Effector memory CD8-positive, alpha-beta T cell (primary cell): ENCODE data around the gene NUP35.

Experiments used
- ATAC-seq: fragments of 150-1000 bp; cut with Tn5 transposase; replicated peaks from 2 replicates; pipeline ENCODE4 v1.10.0; 2021; ENCODE audit warnings: mild to moderate bottlenecking, moderate library complexity
- DNase-seq, 3 experiments: peaks; one replicate each; pipeline ENCODE4 v3.0.0; 2021
- H3K27ac Mint-ChIP-seq, 2 donors: one replicate each; pipeline ENCODE4 v1.8.0; 2022; ENCODE audit warnings: mild to moderate bottlenecking in 2 of 2, mixed read lengths in 2 of 2, moderate library complexity in 2 of 2
- H3K27me3 Mint-ChIP-seq, 2 donors: one replicate each; pipeline ENCODE4 v1.8.0; 2022; ENCODE audit warnings: mixed read lengths in 2 of 2
- H3K36me3 Mint-ChIP-seq: one replicate; pipeline ENCODE4 v1.8.0; 2022; ENCODE audit warnings: mild to moderate bottlenecking, moderate library complexity, mixed read lengths; ENCODE audit not compliant: insufficient read depth
- H3K4me1 Mint-ChIP-seq, 2 donors: one replicate each; pipeline ENCODE4 v1.8.0; 2022; ENCODE audit warnings: low read depth in 2 of 2, mixed read lengths in 2 of 2
- H3K4me3 Mint-ChIP-seq, 2 donors: one replicate each; pipeline ENCODE4 v1.8.0; 2022; ENCODE audit warnings: mild to moderate bottlenecking in 2 of 2, mixed read lengths in 2 of 2, moderate library complexity in 2 of 2
- H3K9me3 Mint-ChIP-seq, 2 donors: one replicate each; pipeline ENCODE4 v1.8.0; 2022; ENCODE audit warnings: mixed read lengths in 2 of 2

Gene NUP35

GRCh38 chr2:183195998-183196409, 71.8 kb downstream of the NUP35 start:
- ATAC-seq (no peak), DNase-seq (no peak)
- peaks cover 8% of the 10 kb centered on the region for H3K36me3 Mint-ChIP-seq
- H3K4me1 Mint-ChIP-seq, result no peaks in the 10 kb centered on the region
- no peaks in the 10 kb centered on the region for H3K27me3 Mint-ChIP-seq
- no peak overlapping the region for H3K27ac Mint-ChIP-seq
- no peak overlapping the region for H3K4me3 Mint-ChIP-seq
- H3K9me3 Mint-ChIP-seq, result no peaks in the 10 kb centered on the region

GRCh38 chr2:183204397-183204796, 80.2 kb downstream of the NUP35 start:
- Mint-ChIP-seq H3K36me3 (no peaks in the 10 kb centered on the region), H3K27ac (no peak overlapping the region), H3K4me3 (no peak overlapping the region), H3K4me1 (no peaks in the 10 kb centered on the region), H3K27me3 (no peaks in the 10 kb centered on the region), H3K9me3 (no peaks in the 10 kb centered on the region)
- DNase-seq, result no peak
- no peak for ATAC-seq

GRCh38 chr2:183207110-183207509, 82.9 kb downstream of the NUP35 start:
- no peaks in the 10 kb centered on the region for H3K9me3 Mint-ChIP-seq
- H3K27me3 Mint-ChIP-seq, result no peaks in the 10 kb centered on the region
- no peaks in the 10 kb centered on the region for H3K4me1 Mint-ChIP-seq
- H3K27ac Mint-ChIP-seq, result no peak overlapping the region
- DNase-seq (no peak), ATAC-seq (no peak)
- H3K36me3 Mint-ChIP-seq, result no peaks in the 10 kb centered on the region
- H3K4me3 Mint-ChIP-seq, result no peak overlapping the region

- Mint-ChIP-seq H3K27ac (no peak overlapping the region), H3K36me3 (no peaks in the 10 kb centered on the region), H3K4me3 (no peak overlapping the region), H3K27me3 (no peaks in the 10 kb centered on the region), H3K4me1 (peaks cover 0 to 1% of the 10 kb centered on the region in 2 donors), H3K9me3 (no peaks in the 10 kb centered on the region)
- DNase-seq (no peak), ATAC-seq (no peak)
Observed at GRCh38 chr2:183209395-183210028, 85.3 kb downstream of the NUP35 start.
